HG03432 (cell line): ENCODE results near the gene ADARB2.

Experiments used
- ATAC-seq: cut with Tn5 transposase; IDR thresholded peaks from one replicate; pipeline ENCODE4 v1.9.1; 2021; ENCODE audit warnings: mild to moderate bottlenecking, moderate library complexity; ENCODE audit not compliant: unreplicated experiment

ADARB2 gene

DNA sequence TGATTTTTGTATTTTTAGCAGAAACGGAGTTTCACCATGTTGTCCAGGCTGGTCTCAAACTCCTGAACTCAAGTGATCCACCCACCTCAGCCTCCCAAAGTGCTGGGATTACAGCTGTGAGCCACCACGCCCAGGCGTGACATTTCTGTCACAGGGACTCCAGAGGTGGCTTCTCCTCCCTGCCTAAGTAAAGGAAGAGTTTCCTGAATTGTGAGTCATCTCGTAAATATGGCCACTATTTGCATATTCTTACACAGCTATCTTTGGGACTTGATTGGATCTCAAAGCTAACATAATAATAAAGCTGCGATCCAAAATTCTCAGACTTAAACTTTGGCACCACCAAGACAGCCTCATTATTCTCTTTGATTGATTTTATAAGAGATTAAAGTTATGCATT, 50.1 kb downstream of the ADARB2 start:
- ATAC-seq: no peak

DNA sequence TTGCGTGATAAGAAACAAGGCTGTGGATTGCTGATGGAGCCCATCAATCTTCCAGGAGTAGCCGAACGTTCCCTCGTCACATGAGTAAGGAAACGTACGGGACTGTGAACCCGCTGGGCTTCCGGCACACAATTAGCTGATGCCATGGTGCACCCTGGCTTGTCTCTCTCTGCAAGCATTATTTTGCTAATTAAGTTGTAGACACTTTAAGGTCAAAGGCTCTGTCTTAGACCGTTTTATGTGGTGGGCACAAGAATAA, 50.9 kb downstream of the ADARB2 start:
- ATAC-seq: no peak

DNA sequence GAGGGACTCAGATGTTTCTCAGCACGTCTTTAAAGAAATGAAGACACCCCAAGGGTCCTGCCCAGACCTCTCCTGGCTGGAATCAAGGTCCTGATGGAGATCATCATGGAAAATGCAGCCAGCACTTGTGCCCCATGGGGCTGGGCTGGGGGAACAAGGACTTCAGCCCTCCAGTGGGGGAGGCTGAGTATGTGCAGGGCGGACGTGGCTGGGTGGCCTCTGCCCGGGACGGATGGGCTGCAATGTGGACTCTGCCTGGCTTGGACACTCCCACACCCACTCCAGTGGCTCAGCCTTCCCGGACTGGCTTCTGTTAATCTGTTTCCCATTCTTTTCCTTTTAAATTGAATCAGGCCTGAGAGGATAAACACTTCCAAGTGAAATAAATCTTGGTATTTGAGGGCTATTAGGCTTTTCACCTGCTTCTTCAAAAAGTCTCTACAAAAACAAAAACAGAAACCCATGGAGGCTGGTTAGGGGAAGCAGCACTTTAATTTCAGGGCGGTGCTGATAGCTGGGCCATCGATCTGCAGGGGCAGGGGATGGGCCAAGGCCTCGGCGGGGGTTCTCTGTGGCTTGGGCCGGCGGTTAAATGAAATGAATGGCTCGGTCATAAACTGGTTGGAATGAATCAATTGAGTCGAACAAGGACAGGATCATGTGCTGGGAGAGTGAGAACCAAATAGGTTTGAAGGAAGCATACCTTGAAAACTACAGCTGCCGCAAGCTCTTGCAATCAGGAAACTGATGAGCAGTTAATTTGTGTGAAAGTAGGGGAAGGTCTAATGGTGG, 51.4 kb downstream of the ADARB2 start:
- no peak for ATAC-seq

GRCh38 chr10:1684991-1685390, 52.3 kb downstream of the ADARB2 start:
- ATAC-seq: no peak

DNA sequence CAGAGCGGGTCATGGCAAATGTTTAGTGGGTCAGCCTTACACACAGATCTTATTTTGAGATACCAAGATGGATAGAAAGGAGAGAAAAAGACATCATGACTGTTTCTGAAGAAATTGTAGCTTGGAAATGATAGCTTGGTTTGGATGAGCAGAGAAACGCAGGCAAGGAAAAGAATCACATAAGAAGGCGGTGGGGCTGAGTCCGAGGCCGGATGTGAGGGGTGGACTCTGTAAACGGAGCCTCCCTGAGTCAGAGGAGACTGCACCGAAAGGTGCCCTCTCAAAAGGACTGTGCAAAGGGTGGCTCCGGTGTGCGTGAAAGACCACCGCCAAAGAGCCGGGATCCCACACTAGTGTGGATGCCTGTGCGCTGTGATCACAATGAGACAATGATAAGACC, 53.7 kb downstream of the ADARB2 start:
- no peak for ATAC-seq

DNA sequence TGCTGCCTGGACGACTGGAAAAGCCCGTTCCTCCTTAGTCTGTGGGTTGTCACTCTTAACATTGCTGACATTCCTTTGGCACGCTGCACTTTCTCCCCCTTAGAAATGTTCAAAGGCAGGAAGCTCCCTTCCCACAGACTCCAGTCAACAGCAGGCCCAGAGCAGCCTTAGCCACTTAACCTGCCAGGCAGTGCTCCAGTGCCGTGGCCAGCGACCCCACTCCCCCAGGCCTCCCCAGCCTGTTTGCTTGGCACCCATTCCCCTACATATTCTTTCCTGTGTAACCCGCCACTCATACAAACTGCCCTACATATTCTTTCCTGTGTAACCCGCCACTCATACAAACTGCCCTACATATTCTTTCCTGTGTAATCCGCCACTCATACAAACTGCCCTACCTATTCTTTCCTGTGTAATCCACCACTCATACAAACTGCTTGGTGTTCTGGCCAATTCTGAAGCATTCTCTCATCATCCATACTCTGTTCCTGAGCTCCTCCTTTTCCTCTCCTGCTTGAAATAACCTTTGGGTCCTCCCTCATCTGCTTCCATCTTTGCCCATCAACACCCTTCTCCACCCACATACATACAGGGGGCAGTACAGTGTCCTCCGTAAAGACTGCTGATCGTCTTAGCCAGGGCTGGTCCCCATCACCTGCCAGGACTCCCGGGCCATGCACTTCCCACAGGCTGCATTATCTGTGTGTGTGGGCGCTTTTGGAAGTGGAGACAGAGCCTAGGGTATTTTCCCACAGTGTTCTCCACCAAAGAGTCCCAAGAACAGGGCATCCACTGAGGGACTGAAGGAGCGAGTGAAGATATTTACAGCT, 57.3 kb downstream of the ADARB2 start:
- ATAC-seq: no peak

DNA sequence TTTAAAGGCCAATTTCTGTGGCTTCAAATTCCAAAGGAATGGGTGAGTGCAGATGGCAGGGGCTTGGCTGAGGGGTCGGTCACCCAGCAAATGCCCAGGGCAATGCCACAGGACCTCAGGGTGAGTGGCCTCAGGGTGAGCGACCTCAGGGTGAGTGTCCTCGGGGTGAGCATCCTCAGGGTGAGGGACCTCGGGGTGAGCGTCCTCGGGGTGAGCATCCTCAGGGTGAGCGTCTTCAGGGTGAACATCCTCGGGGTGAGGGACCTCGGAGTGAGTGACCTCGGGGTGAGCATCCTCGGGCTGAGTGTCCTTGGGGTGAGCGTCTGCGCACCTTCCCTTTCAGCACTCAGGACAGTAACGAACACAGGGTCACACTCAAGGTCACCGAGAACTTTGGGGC, 59.2 kb downstream of the ADARB2 start:
- ATAC-seq: no peak

DNA sequence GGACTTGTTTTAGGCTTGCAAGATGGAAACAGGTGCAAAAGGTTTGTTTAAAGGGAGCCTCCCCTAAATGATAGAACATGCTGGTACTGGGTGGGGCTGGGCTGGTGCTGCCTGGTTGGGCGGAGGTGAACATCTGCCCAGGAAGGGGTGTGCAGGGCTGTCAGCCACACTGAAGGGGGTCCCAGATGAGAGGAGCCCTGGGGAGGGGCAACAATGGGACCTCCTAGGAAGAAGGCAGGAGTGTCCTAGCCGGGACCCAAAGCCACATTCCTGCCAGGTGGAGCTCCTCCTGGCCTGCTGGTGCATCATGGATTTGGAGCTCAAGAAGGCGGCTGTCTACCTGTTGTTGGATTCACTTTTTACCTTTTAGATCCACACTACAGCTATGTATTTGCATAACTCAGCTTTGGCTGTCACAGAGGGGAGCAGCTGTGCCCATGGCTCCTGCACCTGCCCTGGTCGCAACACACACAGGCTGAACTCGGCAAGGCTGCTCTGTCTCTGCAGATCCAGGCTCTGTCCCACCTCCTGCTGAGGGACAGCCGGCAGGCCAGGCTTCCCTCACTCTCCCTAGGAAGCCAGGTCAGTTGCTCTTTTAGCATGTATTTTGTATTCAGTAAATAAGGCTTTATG, 59.9 kb downstream of the ADARB2 start:
- no peak for ATAC-seq

- peak; percentile 60 for ATAC-seq
These were observed 62.8 kb downstream of the ADARB2 start for GRCh38 chr10:1674501-1674900.

- ATAC-seq: no peak
These were observed 63.6 kb downstream of the ADARB2 start for GRCh38 chr10:1673568-1674345.

DNA sequence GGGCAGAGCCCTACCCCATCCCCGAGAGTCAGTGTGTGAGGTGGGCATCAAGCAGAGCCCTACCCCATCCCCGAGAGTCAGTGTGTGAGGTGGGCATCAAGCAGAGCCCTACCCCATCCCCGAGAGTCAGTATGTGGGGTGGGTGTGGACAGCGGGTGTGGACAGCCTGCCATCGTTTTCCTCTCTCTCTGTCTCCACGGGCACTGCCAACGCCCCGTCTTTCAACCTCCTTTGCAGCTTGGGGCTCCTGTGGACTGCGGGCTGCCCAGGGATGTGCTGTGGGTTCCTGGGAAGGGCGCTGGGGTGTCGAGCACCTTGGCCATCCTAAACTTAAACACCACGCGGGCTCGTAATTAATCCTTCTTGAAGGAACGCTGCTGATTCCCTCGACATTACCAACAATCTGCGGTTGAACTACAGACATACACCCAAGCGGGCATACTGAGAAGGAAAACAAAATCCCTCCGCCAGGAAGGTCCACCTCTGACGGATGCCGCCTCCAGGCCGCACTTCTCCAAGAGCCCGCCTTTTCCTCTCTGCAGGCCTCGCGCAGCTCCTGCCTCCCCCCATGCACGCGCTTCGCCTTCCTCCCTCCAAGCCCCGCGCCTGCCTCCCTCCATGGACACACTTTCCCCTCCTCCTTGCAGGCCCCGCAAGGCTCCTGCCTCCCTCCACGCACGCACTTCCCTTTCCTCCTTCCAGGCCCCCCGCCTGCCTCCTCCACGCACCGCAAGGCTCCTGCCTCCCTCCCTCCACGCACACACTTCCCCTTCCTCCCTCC, 65.1 kb downstream of the ADARB2 start:
- no peak for ATAC-seq

DNA sequence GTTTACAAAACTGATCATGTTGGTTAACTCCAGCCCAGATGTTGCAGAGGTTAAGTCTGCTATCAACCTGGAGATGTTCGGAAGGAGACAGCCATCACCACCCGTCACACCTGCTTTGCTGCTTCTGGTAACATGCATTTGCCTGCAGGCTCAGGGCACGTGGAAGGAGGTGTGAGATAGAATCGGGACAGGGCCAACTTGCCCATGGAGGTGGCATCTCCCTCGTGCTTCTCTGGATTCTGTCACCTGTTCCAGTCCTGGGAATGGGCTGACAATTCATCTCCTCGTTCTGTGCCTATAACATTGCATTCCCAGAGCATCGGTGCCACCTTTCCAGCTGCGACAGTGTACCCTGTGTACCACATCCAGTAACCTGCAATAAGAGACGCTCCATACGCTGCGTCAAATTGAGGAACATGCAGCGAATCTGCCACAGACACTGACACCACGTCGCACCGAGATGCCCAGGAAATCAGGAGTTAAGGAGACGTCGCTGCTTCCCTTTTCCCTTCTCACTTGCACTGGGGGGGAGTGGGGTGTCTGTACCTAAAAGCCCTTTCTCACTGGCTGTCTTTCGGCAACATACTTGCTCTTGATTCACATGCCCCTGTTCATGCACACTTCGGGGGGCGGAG, 65.8 kb downstream of the ADARB2 start:
- no peak for ATAC-seq

DNA sequence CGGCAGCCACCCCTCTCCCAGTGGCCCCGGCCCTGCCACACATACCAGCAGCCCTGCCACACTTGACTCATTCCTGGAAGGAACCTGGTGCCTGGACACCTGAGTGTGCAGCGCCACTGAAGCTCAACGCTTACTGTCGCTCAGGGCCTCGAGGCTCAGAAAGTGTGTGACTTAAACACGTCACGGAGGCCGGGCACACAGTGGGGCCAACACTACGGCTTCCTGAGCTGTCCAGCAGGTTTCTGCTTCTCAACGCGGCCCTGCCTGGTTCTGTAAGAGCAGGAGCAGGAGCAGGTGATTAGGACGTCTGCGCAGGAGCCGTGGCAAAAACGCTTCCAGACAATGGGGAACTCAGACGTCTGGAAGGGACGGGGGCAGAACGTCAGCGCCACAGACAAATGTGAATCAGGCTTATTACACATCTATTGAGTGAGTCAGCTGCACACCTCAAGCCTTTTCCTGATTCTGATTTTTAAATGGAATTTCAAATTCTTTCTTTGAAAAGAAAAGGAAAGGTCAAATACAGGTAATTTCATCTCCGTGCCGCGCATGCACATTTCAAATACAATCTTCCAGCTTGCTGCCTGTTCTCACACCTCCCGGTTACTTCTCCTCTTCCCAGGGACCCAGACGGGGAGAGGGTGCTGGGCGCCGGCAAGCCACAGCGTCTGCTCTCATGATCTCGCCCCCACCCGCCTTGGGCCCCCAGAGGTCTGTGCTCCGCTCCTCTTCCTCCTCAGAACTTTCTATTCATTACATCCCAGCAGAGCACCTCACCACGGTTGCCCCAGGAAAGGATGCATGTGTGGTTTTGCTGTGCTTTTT, 66.6 kb downstream of the ADARB2 start:
- ATAC-seq: no peak

DNA sequence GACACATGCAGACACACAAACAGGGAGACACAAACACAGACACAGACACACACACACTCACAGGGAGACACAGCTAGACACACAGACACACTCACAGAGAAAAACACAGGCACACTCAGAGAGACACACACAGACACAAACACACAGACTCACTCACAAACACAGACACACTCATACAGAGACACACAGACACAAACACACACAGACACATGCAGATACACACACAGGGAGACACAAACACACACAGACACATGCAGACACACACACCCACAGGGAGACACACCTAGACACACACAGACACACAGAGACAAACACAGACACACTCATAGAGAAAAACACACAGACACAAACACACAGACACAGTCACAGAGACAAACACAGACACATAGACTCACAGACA, 67.9 kb downstream of the ADARB2 start:
- ATAC-seq: no peak

DNA sequence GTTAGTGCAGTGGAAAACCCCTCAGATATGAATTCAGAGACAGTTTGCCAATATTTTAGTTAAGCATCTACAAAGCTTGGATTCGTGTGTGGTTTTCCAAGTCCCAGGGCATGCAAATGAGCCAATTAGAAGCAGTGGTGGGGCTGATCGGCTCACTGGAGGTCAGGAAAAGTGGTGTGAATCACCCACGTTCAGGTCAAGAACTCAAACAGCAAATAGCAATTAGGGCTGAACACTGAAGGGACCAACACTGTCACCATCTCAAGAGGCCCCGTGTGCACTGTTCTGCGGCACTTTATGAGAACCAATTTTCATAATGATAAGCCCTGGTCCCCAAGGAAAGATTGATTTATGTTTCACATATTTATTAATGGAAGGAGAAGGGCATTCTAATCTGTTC, 68.9 kb downstream of the ADARB2 start:
- ATAC-seq: no peak

DNA sequence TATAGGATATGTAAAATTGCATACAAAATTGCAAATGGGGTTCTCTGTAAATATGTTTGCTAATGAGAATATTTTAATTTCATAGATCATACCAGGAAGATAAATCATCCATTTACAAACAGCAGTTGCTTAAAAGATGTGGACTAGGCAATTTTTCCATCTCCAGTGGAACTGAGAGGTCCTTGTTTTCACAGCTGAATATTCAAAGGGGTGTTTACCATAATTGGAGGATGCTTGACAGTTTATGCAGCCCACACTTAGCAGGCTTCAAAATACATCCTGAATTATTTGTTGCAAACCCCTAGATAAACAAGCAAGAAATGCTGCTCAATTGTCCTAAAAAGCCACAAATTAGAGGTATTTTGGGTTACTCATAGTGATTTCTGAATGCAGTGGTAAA, 69.9 kb downstream of the ADARB2 start:
- ATAC-seq: no peak

DNA sequence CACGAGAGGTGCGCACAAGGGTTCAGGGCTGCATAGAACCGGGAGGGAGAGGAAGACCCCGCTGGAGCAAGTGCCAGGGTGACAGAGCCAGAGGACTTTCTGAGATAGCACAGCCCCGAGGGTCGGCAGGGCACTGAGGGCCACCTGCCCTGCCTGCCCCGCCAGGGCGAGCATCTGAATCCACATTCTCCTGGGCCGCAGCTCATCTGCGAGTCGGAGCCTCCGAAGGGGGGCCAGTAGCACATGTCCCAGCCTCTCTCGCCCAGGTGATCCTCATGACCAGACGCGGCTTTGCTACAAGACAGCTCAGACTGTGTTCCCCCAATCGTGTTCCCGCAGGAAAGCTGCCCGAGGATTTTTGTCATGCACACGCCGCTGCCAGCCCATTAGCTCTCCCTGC, 71.2 kb downstream of the ADARB2 start:
- ATAC-seq: no peak

GRCh38 chr10:1665681-1666080, 71.6 kb downstream of the ADARB2 start:
- ATAC-seq: no peak

- ATAC-seq: no peak
These were observed 72.2 kb downstream of the ADARB2 start for GRCh38 chr10:1665021-1665661.
